ENCODE results near the gene DCUN1D1. TPM values are rescaled to one million over a fixed set of nuclear protein-coding genes. Genes with fewer than 3 reads are reported as not detected.

The DCUN1D1 gene
- total and polyA plus RNA-seq, 2 of the 8 experiments (the other 6 are each of a cell fraction or from before 2014, with no cell fraction given), result 6.8 to 70.3 TPM

GRCh38 chr3:182904164-182904563 lies 76.2 kb downstream of the DCUN1D1 start:
- Histone ChIP-seq H4K5ac (ENCODE audit: insufficient read length, low read depth, low read length) (no peak overlapping the region), H3K9ac (replicated peaks in 1 of 4; ENCODE audit: extremely low read depth in 1 of 4, low read depth in 3 of 4, low read length in 3 of 4) (no peak overlapping the region), H3K14ac (ENCODE audit: insufficient read length) (no peak overlapping the region), H2BK5ac (ENCODE audit: low read depth, low read length) (no peak overlapping the region), H3K23ac (ENCODE audit: insufficient read length) (no peak overlapping the region), H4K8ac (ENCODE audit: extremely low read depth, insufficient read depth, low read length) (no peak overlapping the region), H3K27ac (ENCODE audit: low read depth, low read length) (no peak overlapping the region), H2BK15ac (ENCODE audit: low read length) (no peak overlapping the region), H3K18ac (ENCODE audit: extremely low read depth, low read length) (no peak overlapping the region), H2BK12ac (ENCODE audit: low read depth, low read length) (no peak overlapping the region), H3K23me2 (ENCODE audit: low read depth, low read length) (no peaks in the 10 kb centered on the region), H3K9me3 (ENCODE audit: insufficient read depth in 2 of 2, low read depth in 1 of 2, low read length in 1 of 2) (no peaks in the 10 kb centered on the region), H3K79me2 (ENCODE audit: control insufficient read depth in 1 of 2, insufficient read depth in 2 of 2, low read length in 2 of 2) (no peaks in the 10 kb centered on the region), H4K91ac (replicated peaks; ENCODE audit: insufficient read length, low read length) (no peak overlapping the region), H3K79me1 (ENCODE audit: low read depth, low read length) (no peaks in the 10 kb centered on the region), H3K4ac (replicated peaks; ENCODE audit: insufficient read length, low read depth, low read length) (no peak overlapping the region), H3K4me3 (ENCODE audit: extremely low read depth in 1 of 4, insufficient read depth in 2 of 4, low read depth in 3 of 4, low read length in 4 of 4) (no peak overlapping the region), H2BK120ac (replicated peaks; ENCODE audit: low read depth, low read length) (no peak overlapping the region), H3K4me1 (replicated peaks in 1 of 4; ENCODE audit: control insufficient read depth in 3 of 4, insufficient read depth in 4 of 4, low read length in 3 of 4) (peaks cover 0 to 3% (median 0%) of the 10 kb centered on the region in 4 experiments; a peak in 1 of 7 replicates), H3K4me2 (ENCODE audit: insufficient read depth in 1 of 2, low read depth in 2 of 2, low read length in 2 of 2) (no peak overlapping the region), H2AK5ac (ENCODE audit: low read depth, low read length) (no peak overlapping the region), H2BK20ac (ENCODE audit: low read length) (no peak overlapping the region), H4K20me1 (replicated peaks in 1 of 2; ENCODE audit: control insufficient read depth in 1 of 2, insufficient read depth in 2 of 2, low read length in 2 of 2) (no peaks in the 10 kb centered on the region), H2AFZ (ENCODE audit: low read length) (no peak overlapping the region), H3K36me3 (ENCODE audit: control insufficient read depth in 2 of 4, insufficient read depth in 4 of 4, low read length in 3 of 4) (no peaks in the 10 kb centered on the region), H3K27me3 (replicated peaks in 1 of 4; ENCODE audit: control insufficient read depth in 3 of 4, extremely low read depth in 1 of 4, insufficient read depth in 3 of 4, low read length in 3 of 4) (no peaks in the 10 kb centered on the region), H3K56ac (replicated peaks; ENCODE audit: insufficient read length, low read depth, low read length) (no peak overlapping the region)
- no peak for FAIRE-seq
- 90% methylated on average over 3 of the region's 3 CpGs; no CpG with 5 or more reads in 1 of the 2 experiments for WGBS, 2 experiments (ENCODE audit: extremely low coverage in 1 of 2, insufficient coverage in 1 of 2, insufficient read length in 1 of 2, insufficient replicate concordance in 2 of 2, low coverage in 1 of 2, low lambda C conversion rate in 2 of 2, missing lambda C conversion rate in 1 of 2)
- DNase-seq (ENCODE audit: low read depth in 1 of 2, low spot score in 2 of 2), result no peak
- CTCF ChIA-PET (ENCODE audit: partially characterized antibody), result interaction anchor here (0.6 to 5.5 kb wide), 9 partner anchors 12 to 190 kb away, joined by 3 to 27 read pairs (median 4); no protein-coding TSS in a partner anchor
- TF ChIP-seq RAD21 (IDR thresholded peaks at IDR 0.05 in 1 of 2, conservative IDR thresholded peaks at IDR 0.05 in 1 of 2; ENCODE audit: low read depth in 2 of 2, low read length in 2 of 2) (peak in 1 of 2 experiments; percentile 29; a peak in 1 of 4 replicates), EP300 (IDR thresholded peaks at IDR 0.05; ENCODE audit: borderline replicate concordance in 1 of 2, low read depth in 2 of 2, low read length in 2 of 2) (no peak), CTCF (IDR thresholded peaks at IDR 0.05; ENCODE audit: control extremely low read depth in 1 of 3, insufficient read depth in 1 of 3, low read depth in 1 of 3, low read length in 3 of 3) (peak in 1 of 3 experiments; percentile 47; a peak in 1 of 4 replicates)
- POLR2A ChIA-PET (ENCODE audit: partially characterized antibody), result no interaction called here
